GM12878 (cell line): Measurements from ENCODE around the gene TEX264.

ENCODE experiments used
- ASH2L ChIP-seq: fragments of 300-600, 200-600 bp; sonication (generic); IDR thresholded peaks from 2 replicates; pipeline ENCODE4 v1.6.1; 2017; ENCODE audit warnings: low read depth, mild to moderate bottlenecking, borderline replicate concordance
- CTCF ChIP-seq, 3 experiments: IDR thresholded peaks in 2 of 3; conservative IDR thresholded peaks in 1 of 3; 2 replicates each; pipeline ENCODE4 v1.5.1; 2011; ENCODE audit warnings: low read depth in 3 of 3, low read length in 3 of 3, mild to moderate bottlenecking in 3 of 3, control low read depth in 2 of 3, moderate library complexity in 2 of 3, inconsistent platforms in 1 of 3, mixed read lengths in 1 of 3; ENCODE audit not compliant: control insufficient read depth in 2 of 3, insufficient read depth in 1 of 3; ENCODE audit errors: extremely low read depth in 1 of 3
- EGR1 ChIP-seq, 2 experiments: IDR thresholded peaks; 1 replicate in 1 of 2; 2 replicates in 1 of 2; pipeline ENCODE4 v1.6.1; 2011 to 2012; ENCODE audit warnings: low read depth in 2 of 2, low read length in 2 of 2, borderline replicate concordance in 1 of 2, mild to moderate bottlenecking in 1 of 2, moderate library complexity in 1 of 2
- MXI1 ChIP-seq: fragments of 150-350 bp; IDR thresholded peaks from 2 replicates; pipeline ENCODE4 v1.6.1; 2011; ENCODE audit warnings: low read depth, mild to moderate bottlenecking, inconsistent platforms, low read length, improper control_type of control experiment

- TF ChIP-seq EGR1 (IDR thresholded peaks at IDR 0.05; ENCODE audit: borderline replicate concordance in 1 of 2, low read depth in 2 of 2, low read length in 2 of 2) (no peak), CTCF (IDR thresholded peaks at IDR 0.05 in 2 of 3, conservative IDR thresholded peaks at IDR 0.05 in 1 of 3; ENCODE audit: control insufficient read depth in 2 of 3, extremely low read depth in 1 of 3, insufficient read depth in 1 of 3, low read depth in 3 of 3, low read length in 3 of 3) (no peak), ASH2L (no peak), MXI1 (no peak)
Observed at GRCh38 chr3:51735950-51736349, 64.9 kb downstream of the TEX264 start.
